ENCODE data around the gene GUCY1A2. TPM values are rescaled to one million over a fixed set of nuclear protein-coding genes. Genes with fewer than 3 reads are reported as not detected.

GUCY1A2 gene
- total RNA-seq, 1 donor from 2014 or later: 23.5 TPM

- no peaks in the 10 kb centered on the region for H3K4me1 ChIP-seq
- no peaks in the 10 kb centered on the region for H3K36me3 ChIP-seq
- H3K27ac ChIP-seq: no peak overlapping the region
- no peak overlapping the region for H3K4me3 ChIP-seq
- intact Hi-C loops (cut with DNase I): no loop called here
- no peaks in the 10 kb centered on the region for H3K27me3 ChIP-seq (ENCODE audit: low read depth)
- no peaks in the 10 kb centered on the region for H3K9me3 ChIP-seq
- no peak for DNase-seq
- TF ChIP-seq CTCF (IDR thresholded peaks at IDR 0.05): no peak
- no peak for ATAC-seq
Measured at GRCh38 chr11:106920899-106921509, 97.3 kb downstream of the GUCY1A2 start.

- Histone ChIP-seq H3K4me3 (no peak overlapping the region), H3K36me3 (no peaks in the 10 kb centered on the region), H3K27ac (no peak overlapping the region), H3K4me1 (no peaks in the 10 kb centered on the region), H3K9me3 (no peaks in the 10 kb centered on the region), H3K27me3 (ENCODE audit: low read depth) (no peaks in the 10 kb centered on the region)
- ATAC-seq (no peak), DNase-seq (no peak)
- no peak for TF ChIP-seq CTCF (IDR thresholded peaks at IDR 0.05)
- intact Hi-C loops (cut with DNase I): no loop called here
Measured at GRCh38 chr11:106917973-106918372, 100.3 kb downstream of the GUCY1A2 start.

GRCh38 chr11:106914409-106914808 is 103.9 kb downstream of the GUCY1A2 start:
- intact Hi-C loops (cut with DNase I): no loop called here

GRCh38 chr11:106913141-106913540 is 105.1 kb downstream of the GUCY1A2 start:
- H3K4me3 ChIP-seq: no peak overlapping the region

More at GRCh38 chr11:106914409-106914808, 103.9 kb downstream of the GUCY1A2 start:
- ATAC-seq: no peak
- no peak for TF ChIP-seq CTCF (IDR thresholded peaks at IDR 0.05)
- no peak for DNase-seq
- no peaks in the 10 kb centered on the region for H3K4me1 ChIP-seq
- no peaks in the 10 kb centered on the region for H3K9me3 ChIP-seq
- H3K27me3 ChIP-seq (ENCODE audit: low read depth): no peaks in the 10 kb centered on the region
- no peaks in the 10 kb centered on the region for H3K36me3 ChIP-seq
- H3K27ac ChIP-seq: no peak overlapping the region
- no peak overlapping the region for H3K4me3 ChIP-seq

GRCh38 chr11:106904826-106905225 is 113.5 kb downstream of the GUCY1A2 start:
- no peak overlapping the region for H3K27ac ChIP-seq
- H3K4me1 ChIP-seq: no peaks in the 10 kb centered on the region
- TF ChIP-seq CTCF (IDR thresholded peaks at IDR 0.05): no peak
- H3K9me3 ChIP-seq: no peaks in the 10 kb centered on the region
- H3K36me3 ChIP-seq: no peaks in the 10 kb centered on the region
- no peak overlapping the region for H3K4me3 ChIP-seq
- DNase-seq: no peak
- H3K27me3 ChIP-seq (ENCODE audit: low read depth): no peaks in the 10 kb centered on the region
- ATAC-seq: no peak
- intact Hi-C loops (cut with DNase I): no loop called here

More at GRCh38 chr11:106913141-106913540, 105.1 kb downstream of the GUCY1A2 start:
- no peaks in the 10 kb centered on the region for H3K36me3 ChIP-seq
- H3K4me1 ChIP-seq: no peaks in the 10 kb centered on the region
- no peak for TF ChIP-seq CTCF (IDR thresholded peaks at IDR 0.05)
- ATAC-seq (no peak), DNase-seq (no peak)
- H3K27me3 ChIP-seq (ENCODE audit: low read depth): no peaks in the 10 kb centered on the region
- H3K9me3 ChIP-seq: no peaks in the 10 kb centered on the region
- intact Hi-C loops (cut with DNase I): no loop called here
- no peak overlapping the region for H3K27ac ChIP-seq
